Upper lobe of left lung (tissue), 4 donors: Measurements from ENCODE around the gene ADGRD2.

Experiments
- CTCF ChIP-seq, 6 experiments: fragments of 450-650 bp in 4 of 6; fragments of 200-600 bp in 2 of 6; sonication (generic) in 2 of 6; IDR thresholded peaks; one replicate each; pipeline ENCODE4 v1.5.1; 2016 to 2019; ENCODE audit warnings: antibody characterized with exemption in 6 of 6
- EP300 ChIP-seq, 4 donors: sonication (generic); formaldehyde crosslinking; IDR thresholded peaks; one replicate each; pipeline ENCODE4 v1.5.1; 2017; ENCODE audit warnings: antibody characterized with exemption in 4 of 4, control low read depth in 2 of 4
- POLR2A ChIP-seq, 4 donors: fragments of 450-650 bp; IDR thresholded peaks; one replicate each; pipeline ENCODE4 v1.5.1; 2016 to 2017; ENCODE audit warnings: antibody characterized with exemption in 4 of 4, mild to moderate bottlenecking in 2 of 4
- POLR2AphosphoS5 ChIP-seq, 2 donors: sonication (generic); formaldehyde crosslinking; IDR thresholded peaks; one replicate each; pipeline ENCODE4 v1.5.1; 2017; ENCODE audit warnings: antibody characterized with exemption in 2 of 2

GRCh38 chr9:124511891-124512805 is 61.9 kb downstream of the ADGRD2 start:
- TF ChIP-seq CTCF (IDR thresholded peaks at IDR 0.05) (no peak), POLR2A (IDR thresholded peaks at IDR 0.05) (no peak), EP300 (IDR thresholded peaks at IDR 0.05) (no peak), POLR2AphosphoS5 (IDR thresholded peaks at IDR 0.05) (no peak)
